ENCODE measurements around the gene CENPO. TPM values are rescaled to one million over a fixed set of nuclear protein-coding genes. Genes with fewer than 3 reads are reported as not detected.

The CENPO gene
- total RNA-seq, 2 experiments from 2014 or later, result 55.4 to 57.4 TPM

Other genes starting within 250 kb of the CENPO start
- 10 to 100 TPM; 17.9 to 29.3 TPM for gene PTRHD1, start within 50 bp of the CENPO start, total RNA-seq
- 10 to 100 TPM; 81.4 to 85.0 TPM for gene ADCY3, start 126.8 kb downstream of the CENPO start, total RNA-seq
- gene DNAJC27, start 178.5 kb downstream of the CENPO start, total RNA-seq, result 1 to 10 TPM; 6.5 to 8.7 TPM
- under 1 TPM; 0.23 to 0.61 TPM for gene EFR3B, start 248.7 kb downstream of the CENPO start, total RNA-seq